ENCODE results near the gene BTBD9. TPM values are rescaled to one million over a fixed set of nuclear protein-coding genes. Genes with fewer than 3 reads are reported as not detected.

BTBD9 gene
- total RNA-seq, 6 experiments from 2014 or later = 4.5 to 7.5 (median 5.7) TPM

DNA sequence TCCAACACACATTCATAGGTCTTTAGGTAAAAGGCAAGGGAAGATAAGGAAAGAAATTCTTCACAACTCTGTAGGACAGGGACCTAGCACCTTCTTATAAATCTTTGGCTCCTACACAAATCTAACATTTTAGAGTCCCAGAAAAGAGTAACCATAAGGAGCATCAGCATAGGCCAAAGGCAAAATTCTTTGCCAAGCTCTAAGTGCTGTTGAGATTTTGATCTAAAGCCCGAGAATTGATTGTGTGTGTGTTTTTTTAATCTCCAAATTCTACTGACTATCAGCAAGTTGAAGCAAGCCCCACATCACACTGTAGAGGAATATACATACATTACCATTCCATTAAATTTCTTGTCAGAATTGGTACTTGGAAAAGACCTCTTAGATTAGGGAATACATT is 233.6 kb downstream of the BTBD9 start:
- intact Hi-C loops (cut with DNase I) = no loop called here
- no peak overlapping the region for H3K4me3 ChIP-seq
- no peaks in the 10 kb centered on the region for H3K9me3 ChIP-seq
- 67% methylated on average over 1 of the region's 1 CpG for WGBS (ENCODE audit: insufficient coverage, low coverage, low lambda C conversion rate, missing lambda C conversion rate)
- H3K27ac ChIP-seq = no peak overlapping the region
- no peaks in the 10 kb centered on the region for H3K27me3 ChIP-seq
- DNase-seq (no peak), ATAC-seq (no peak)
- no peak for TF ChIP-seq CTCF (IDR thresholded peaks at IDR 0.05)
- TF ChIP-seq POLR2A (IDR thresholded peaks at IDR 0.05) = no peak
- no peaks in the 10 kb centered on the region for H3K36me3 ChIP-seq
- peaks cover 0 to 39% (median 12%) of the 10 kb centered on the region in 4 donors for H3K4me1 ChIP-seq

- H3K4me3 ChIP-seq = peak overlapping the region in 2 of 3 donors; percentile 20
- ATAC-seq (peak; percentile 84 to 92 (median 90)), DNase-seq (peak in 2 of 3 donors; percentile 26 to 67)
- 20% methylated on average over 3 of the region's 3 CpGs for WGBS (ENCODE audit: insufficient coverage, low coverage, low lambda C conversion rate, missing lambda C conversion rate)
- intact Hi-C loops (cut with DNase I) = no loop called here
- TF ChIP-seq POLR2A (IDR thresholded peaks at IDR 0.05) = no peak
- TF ChIP-seq CTCF (IDR thresholded peaks at IDR 0.05) = no peak
- peak overlapping the region in 2 of 3 donors; percentile 33 to 65 for H3K27ac ChIP-seq
- no peaks in the 10 kb centered on the region for H3K9me3 ChIP-seq
- H3K27me3 ChIP-seq = no peaks in the 10 kb centered on the region
- peaks cover 0 to 39% (median 12%) of the 10 kb centered on the region in 4 donors for H3K4me1 ChIP-seq
- no peaks in the 10 kb centered on the region for H3K36me3 ChIP-seq
Observed at GRCh38 chr6:38404900-38405556, 234.7 kb downstream of the BTBD9 start.

DNA sequence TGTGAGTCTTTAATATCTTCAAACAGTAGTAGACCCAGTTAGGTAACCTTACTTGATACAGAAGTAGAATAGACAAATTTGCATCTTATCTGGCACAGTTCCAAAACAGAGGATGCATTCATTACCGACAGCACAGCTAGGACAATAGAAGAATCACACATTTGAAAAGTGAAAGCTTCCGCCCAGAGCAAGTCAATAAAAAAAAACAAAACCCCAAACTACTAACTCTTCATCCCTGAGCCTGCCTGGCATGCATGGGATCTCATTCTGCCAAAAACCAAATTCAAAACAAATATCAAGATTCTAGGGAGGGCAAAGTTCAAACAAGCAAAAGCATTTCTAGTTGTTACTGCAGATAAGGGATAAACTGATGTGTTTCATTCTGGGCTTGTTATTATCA is 235.4 kb downstream of the BTBD9 start:
- DNase-seq = peak in 2 of 3 donors; percentile 26 to 68
- H3K4me1 ChIP-seq = peaks cover 0 to 39% (median 12%) of the 10 kb centered on the region in 4 donors
- peak overlapping the region in 2 of 3 donors; percentile 33 to 65 for H3K27ac ChIP-seq
- H3K9me3 ChIP-seq = no peaks in the 10 kb centered on the region
- WGBS (ENCODE audit: insufficient coverage, low coverage, low lambda C conversion rate, missing lambda C conversion rate) = 25% methylated on average over 2 of the region's 2 CpGs
- H3K4me3 ChIP-seq = peak overlapping the region in 2 of 3 donors; percentile 20
- TF ChIP-seq CTCF (IDR thresholded peaks at IDR 0.05) = no peak
- TF ChIP-seq POLR2A (IDR thresholded peaks at IDR 0.05) = no peak
- no peaks in the 10 kb centered on the region for H3K36me3 ChIP-seq
- no peaks in the 10 kb centered on the region for H3K27me3 ChIP-seq
- intact Hi-C loops (cut with DNase I) = no loop called here
- ATAC-seq = peak; percentile 84 to 89 (median 87)

- ATAC-seq = no peak
- intact Hi-C loops (cut with DNase I) = no loop called here
- 88% methylated on average over 1 of the region's 2 CpGs for WGBS (ENCODE audit: insufficient coverage, low coverage, low lambda C conversion rate, missing lambda C conversion rate)
- no peak for DNase-seq
- no peaks in the 10 kb centered on the region for H3K27me3 ChIP-seq
- peaks cover 0 to 39% (median 12%) of the 10 kb centered on the region in 4 donors for H3K4me1 ChIP-seq
- H3K27ac ChIP-seq = no peak overlapping the region
- no peaks in the 10 kb centered on the region for H3K36me3 ChIP-seq
- TF ChIP-seq CTCF (IDR thresholded peaks at IDR 0.05) (no peak), POLR2A (IDR thresholded peaks at IDR 0.05) (no peak)
- H3K4me3 ChIP-seq = no peak overlapping the region
- no peaks in the 10 kb centered on the region for H3K9me3 ChIP-seq
Observed at GRCh38 chr6:38403548-38403947, 236.2 kb downstream of the BTBD9 start.
